Activated T-cell treated with anti-CD3 and anti-CD28 coated beads, Interleukin-2, amount 50 U/mL, for 72 hours (primary cell): ENCODE measurements around the gene CADM1. TPM values are rescaled to one million over a fixed set of nuclear protein-coding genes. Genes with fewer than 3 reads are reported as not detected.

Source experiments
- ATAC-seq, 2 donors: fragments of 150-1000 bp; cut with Tn5 transposase; replicated peaks in 1 of 2; 2 replicates each; pipeline ENCODE4 v1.10.0; 2021; ENCODE audit warnings: moderate library complexity in 2 of 2, mild to moderate bottlenecking in 1 of 2
- DNase-seq, 2 donors: peaks; one replicate each; pipeline ENCODE4 v3.0.0; 2021 to 2022; ENCODE audit warnings: mixed read lengths in 1 of 2
- H3K27ac Mint-ChIP-seq: one replicate; pipeline ENCODE4 v1.8.0; 2022; ENCODE audit warnings: mild to moderate bottlenecking, moderate library complexity, mixed read lengths
- H3K27me3 Mint-ChIP-seq: one replicate; pipeline ENCODE4 v1.8.0; 2022; ENCODE audit warnings: low read depth, mixed read lengths
- H3K36me3 Mint-ChIP-seq, 2 donors: one replicate each; pipeline ENCODE4 v1.8.0; 2022; ENCODE audit warnings: mixed read lengths in 2 of 2, mild to moderate bottlenecking in 1 of 2; ENCODE audit not compliant: insufficient read depth in 2 of 2
- H3K4me1 Mint-ChIP-seq: one replicate; pipeline ENCODE4 v1.8.0; 2022; ENCODE audit warnings: low read depth, mixed read lengths
- H3K4me3 Mint-ChIP-seq, 2 donors: one replicate each; pipeline ENCODE4 v1.8.0; 2022; ENCODE audit warnings: mild to moderate bottlenecking in 2 of 2, mixed read lengths in 2 of 2, moderate library complexity in 2 of 2
- H3K9me3 Mint-ChIP-seq, 2 donors: one replicate each; pipeline ENCODE4 v1.8.0; 2022; ENCODE audit warnings: mixed read lengths in 2 of 2
- total RNA-seq, 2 donors: library from RNA; stranded (reverse); gene quantifications; one replicate each; pipeline ENCODE4 v1.2.3, GENCODE V29; 2022

CADM1 gene
- total RNA-seq, 2 donors from 2014 or later, result 1.7 to 2.1 TPM

GRCh38 chr11:115333949-115334348 lies 170.3 kb downstream of the CADM1 start:
- Mint-ChIP-seq H3K27me3 (no peaks in the 10 kb centered on the region), H3K4me1 (no peaks in the 10 kb centered on the region), H3K9me3 (no peaks in the 10 kb centered on the region), H3K27ac (no peak overlapping the region), H3K36me3 (no peaks in the 10 kb centered on the region), H3K4me3 (no peak overlapping the region)
- DNase-seq (no peak), ATAC-seq (no peak)

- Mint-ChIP-seq H3K4me1 (no peaks in the 10 kb centered on the region), H3K27me3 (no peaks in the 10 kb centered on the region), H3K27ac (no peak overlapping the region)
Measured at GRCh38 chr11:115333121-115333520, 171.1 kb downstream of the CADM1 start.

GRCh38 chr11:115330684-115331482 lies 173.3 kb downstream of the CADM1 start:
- Mint-ChIP-seq H3K4me3 (no peak overlapping the region), H3K27me3 (no peaks in the 10 kb centered on the region), H3K36me3 (no peaks in the 10 kb centered on the region), H3K9me3 (no peaks in the 10 kb centered on the region), H3K27ac (no peak overlapping the region), H3K4me1 (no peaks in the 10 kb centered on the region)
- ATAC-seq, result no peak
- no peak for DNase-seq

More at GRCh38 chr11:115333121-115333520, 171.1 kb downstream of the CADM1 start:
- H3K4me3 Mint-ChIP-seq, result no peak overlapping the region
- no peaks in the 10 kb centered on the region for H3K9me3 Mint-ChIP-seq
- H3K36me3 Mint-ChIP-seq, result no peaks in the 10 kb centered on the region
- DNase-seq, result no peak
- no peak for ATAC-seq

- Mint-ChIP-seq H3K4me1 (no peaks in the 10 kb centered on the region), H3K9me3 (no peaks in the 10 kb centered on the region), H3K27ac (no peak overlapping the region), H3K27me3 (peaks cover 6% of the 10 kb centered on the region), H3K36me3 (no peaks in the 10 kb centered on the region), H3K4me3 (no peak overlapping the region)
- no peak for DNase-seq
- no peak for ATAC-seq
Measured at GRCh38 chr11:115326526-115326925, 177.7 kb downstream of the CADM1 start.

GRCh38 chr11:115325523-115325922 lies 178.7 kb downstream of the CADM1 start:
- ATAC-seq (no peak), DNase-seq (no peak)
- no peaks in the 10 kb centered on the region for H3K9me3 Mint-ChIP-seq
- H3K27ac Mint-ChIP-seq, result no peak overlapping the region
- H3K4me3 Mint-ChIP-seq, result no peak overlapping the region
- H3K36me3 Mint-ChIP-seq, result no peaks in the 10 kb centered on the region
- H3K4me1 Mint-ChIP-seq, result no peaks in the 10 kb centered on the region
- peaks cover 6% of the 10 kb centered on the region for H3K27me3 Mint-ChIP-seq

- H3K9me3 Mint-ChIP-seq, result no peaks in the 10 kb centered on the region
- H3K36me3 Mint-ChIP-seq, result no peaks in the 10 kb centered on the region
- peak; percentile 58 to 77 for ATAC-seq
- no peak overlapping the region for H3K4me3 Mint-ChIP-seq
- no peaks in the 10 kb centered on the region for H3K4me1 Mint-ChIP-seq
- peaks cover 6% of the 10 kb centered on the region for H3K27me3 Mint-ChIP-seq
- no peak overlapping the region for H3K27ac Mint-ChIP-seq
- peak; percentile 7 to 24 for DNase-seq
Measured at GRCh38 chr11:115324581-115325432, 179.4 kb downstream of the CADM1 start.

- H3K4me1 Mint-ChIP-seq, result no peaks in the 10 kb centered on the region
- no peaks in the 10 kb centered on the region for H3K9me3 Mint-ChIP-seq
- H3K4me3 Mint-ChIP-seq, result no peak overlapping the region
- no peaks in the 10 kb centered on the region for H3K36me3 Mint-ChIP-seq
- no peak overlapping the region for H3K27ac Mint-ChIP-seq
- DNase-seq (no peak), ATAC-seq (no peak)
- peaks cover 6% of the 10 kb centered on the region for H3K27me3 Mint-ChIP-seq
Measured at GRCh38 chr11:115322553-115323203, 181.5 kb downstream of the CADM1 start.

GRCh38 chr11:115321605-115322289 lies 182.5 kb downstream of the CADM1 start:
- Mint-ChIP-seq H3K9me3 (no peaks in the 10 kb centered on the region), H3K36me3 (no peaks in the 10 kb centered on the region)
- no peak for ATAC-seq

GRCh38 chr11:115317277-115318185 lies 186.7 kb downstream of the CADM1 start:
- Mint-ChIP-seq H3K36me3 (no peaks in the 10 kb centered on the region), H3K9me3 (no peaks in the 10 kb centered on the region), H3K27me3 (peaks cover 6% of the 10 kb centered on the region), H3K27ac (no peak overlapping the region), H3K4me1 (no peaks in the 10 kb centered on the region), H3K4me3 (no peak overlapping the region)
- ATAC-seq (no peak), DNase-seq (no peak)

More at GRCh38 chr11:115321605-115322289, 182.5 kb downstream of the CADM1 start:
- no peak overlapping the region for H3K27ac Mint-ChIP-seq
- no peak for DNase-seq
- no peaks in the 10 kb centered on the region for H3K4me1 Mint-ChIP-seq
- H3K4me3 Mint-ChIP-seq, result no peak overlapping the region
- H3K27me3 Mint-ChIP-seq, result peaks cover 6% of the 10 kb centered on the region

DNA sequence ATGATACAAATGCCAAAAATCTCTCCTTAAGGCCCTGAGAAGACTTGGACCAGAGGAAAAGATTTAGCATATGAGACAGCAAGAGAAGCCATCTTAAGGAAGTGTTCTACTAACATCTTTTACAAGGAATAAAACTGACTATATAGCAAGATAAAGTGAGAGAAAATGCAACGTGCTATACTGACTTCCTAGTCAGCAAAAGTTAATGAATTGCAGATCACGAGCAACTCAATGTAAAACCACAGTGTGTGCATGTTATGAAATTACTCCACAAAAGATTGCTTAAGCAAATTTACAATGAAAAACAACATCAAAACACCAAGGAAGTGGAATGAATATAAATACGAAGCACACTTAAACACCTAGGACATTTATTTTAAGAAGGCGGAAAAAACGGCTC lies 187.5 kb downstream of the CADM1 start:
- H3K4me1 Mint-ChIP-seq, result no peaks in the 10 kb centered on the region
- DNase-seq (no peak), ATAC-seq (no peak)
- no peaks in the 10 kb centered on the region for H3K9me3 Mint-ChIP-seq
- H3K27me3 Mint-ChIP-seq, result peaks cover 6% of the 10 kb centered on the region
- H3K4me3 Mint-ChIP-seq, result no peak overlapping the region
- H3K36me3 Mint-ChIP-seq, result no peaks in the 10 kb centered on the region
- H3K27ac Mint-ChIP-seq, result no peak overlapping the region

GRCh38 chr11:115314330-115314920 lies 189.8 kb downstream of the CADM1 start:
- no peak overlapping the region for H3K27ac Mint-ChIP-seq
- no peaks in the 10 kb centered on the region for H3K9me3 Mint-ChIP-seq
- no peak for DNase-seq
- no peaks in the 10 kb centered on the region for H3K4me1 Mint-ChIP-seq
- no peak overlapping the region for H3K4me3 Mint-ChIP-seq
- no peak for ATAC-seq
- H3K36me3 Mint-ChIP-seq, result no peaks in the 10 kb centered on the region
- peaks cover 6% of the 10 kb centered on the region for H3K27me3 Mint-ChIP-seq
